Parathyroid adenoma (tissue), 2 donors: ENCODE data around the gene DNMBP.
"Not testable (repeated sequence)": the region's sequence is repeated elsewhere in the genome, so short reads cannot be mapped to it uniquely, and the experiment has no call there.

Source experiments
- H2AFZ ChIP-seq: fragments of 300-600 bp; sonication (generic); one replicate; pipeline ENCODE4 v1.7.0; 2017; ENCODE audit warnings: antibody characterized with exemption, mild to moderate bottlenecking
- H3K27ac ChIP-seq: fragments of 300-600 bp; sonication (generic); one replicate; pipeline ENCODE4 v1.7.0; 2017
- H3K27me3 ChIP-seq: fragments of 300-600 bp; sonication (generic); one replicate; pipeline ENCODE4 v1.7.0; 2017; ENCODE audit warnings: low read length; ENCODE audit not compliant: control insufficient read depth, insufficient read depth
- H3K36me3 ChIP-seq: fragments of 300-600 bp; sonication (generic); one replicate; pipeline ENCODE4 v1.7.0; 2017; ENCODE audit warnings: low read length; ENCODE audit not compliant: control insufficient read depth, insufficient read depth
- H3K4me1 ChIP-seq: fragments of 300-600 bp; sonication (generic); one replicate; pipeline ENCODE4 v1.7.0; 2017; ENCODE audit warnings: control low read depth
- H3K4me2 ChIP-seq: fragments of 300-600 bp; sonication (generic); one replicate; pipeline ENCODE4 v1.7.0; 2017; ENCODE audit warnings: low read length
- H3K4me3 ChIP-seq: fragments of 300-600 bp; sonication (generic); one replicate; pipeline ENCODE4 v1.7.0; 2017; ENCODE audit warnings: low read depth, low read length
- H3K79me2 ChIP-seq: fragments of 300-600 bp; sonication (generic); one replicate; pipeline ENCODE4 v1.7.0; 2017; ENCODE audit warnings: control low read depth
- H3K9ac ChIP-seq: fragments of 300-600 bp; sonication (generic); one replicate; pipeline ENCODE4 v1.7.0; 2017; ENCODE audit warnings: mild to moderate bottlenecking
- H3K9me3 ChIP-seq: fragments of 300-600 bp; sonication (generic); one replicate; pipeline ENCODE4 v1.7.0; 2017; ENCODE audit warnings: low read length; ENCODE audit not compliant: control insufficient read depth
- CTCF ChIP-seq: fragments of 300-600 bp; sonication (generic); IDR thresholded peaks from one replicate; pipeline ENCODE4 v1.7.0; 2017; ENCODE audit warnings: antibody characterized with exemption, mild to moderate bottlenecking
- donor health status: primary hyperparathyroidism.

The DNMBP gene

GRCh38 chr10:99912041-99912440 lies 97.7 kb downstream of the DNMBP start:
- no peak for TF ChIP-seq CTCF

DNA sequence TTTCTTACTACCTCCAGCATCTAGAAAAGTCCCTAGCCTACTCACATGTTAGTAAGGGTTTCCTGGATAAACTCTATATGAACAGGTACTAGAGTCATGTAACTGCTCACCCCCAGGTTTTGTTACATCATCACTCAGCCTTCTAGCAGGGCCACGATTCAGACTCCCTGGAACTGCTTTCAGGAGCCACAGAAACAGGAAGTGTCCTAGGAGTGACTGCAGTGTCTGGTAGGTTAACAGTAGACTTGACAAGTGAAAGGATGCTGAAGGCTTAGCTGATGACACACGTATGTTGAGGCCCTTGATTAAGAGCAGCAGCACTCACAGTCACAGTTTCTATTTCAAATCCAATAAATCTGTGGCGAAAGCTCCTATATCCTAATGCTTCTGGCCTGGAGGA lies 101.2 kb downstream of the DNMBP start:
- H3K9ac ChIP-seq, result no peak overlapping the region
- TF ChIP-seq CTCF, result no peak
- H3K79me2 ChIP-seq, result peaks cover 67% of the 10 kb centered on the region
- no peak overlapping the region for H3K4me2 ChIP-seq
- peaks cover 36% of the 10 kb centered on the region for H3K4me1 ChIP-seq
- H3K27ac ChIP-seq, result peak overlapping the region; percentile 7
- H3K9me3 ChIP-seq, result no peaks in the 10 kb centered on the region
- no peaks in the 10 kb centered on the region for H3K36me3 ChIP-seq
- H2AFZ ChIP-seq, result no peak overlapping the region
- H3K4me3 ChIP-seq, result no peak overlapping the region
- no peaks in the 10 kb centered on the region for H3K27me3 ChIP-seq

More at GRCh38 chr10:99912041-99912440, 97.7 kb downstream of the DNMBP start:
- Histone ChIP-seq H2AFZ (no peak overlapping the region), H3K27ac (peak overlapping the region; percentile 29), H3K9me3 (no peaks in the 10 kb centered on the region), H3K4me2 (no peak overlapping the region), H3K27me3 (no peaks in the 10 kb centered on the region), H3K4me3 (no peak overlapping the region), H3K9ac (no peak overlapping the region), H3K79me2 (peaks cover 85% of the 10 kb centered on the region), H3K36me3 (no peaks in the 10 kb centered on the region), H3K4me1 (peaks cover 40% of the 10 kb centered on the region)

DNA sequence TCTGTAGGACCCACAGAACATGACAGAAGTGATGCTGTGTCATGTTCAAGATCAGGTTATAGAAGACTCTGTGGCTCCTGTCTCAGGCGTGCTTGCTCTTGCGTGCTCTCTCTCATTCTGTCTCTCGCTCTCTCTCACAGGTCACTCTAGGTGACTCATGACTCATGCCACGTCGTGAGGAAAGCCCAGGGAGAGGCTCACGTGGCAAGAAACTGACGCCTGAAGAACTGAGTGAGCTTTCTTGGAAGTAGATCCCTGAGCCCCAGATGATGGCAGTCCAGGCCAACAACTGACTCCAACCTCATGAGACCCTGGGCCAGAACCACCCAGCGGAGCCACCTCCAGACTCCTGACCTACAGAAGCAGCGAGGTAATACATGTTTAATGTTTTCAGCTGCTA lies 103.3 kb downstream of the DNMBP start:
- no peak overlapping the region for H3K4me3 ChIP-seq
- no peaks in the 10 kb centered on the region for H3K9me3 ChIP-seq
- no peak overlapping the region for H3K4me2 ChIP-seq
- TF ChIP-seq CTCF, result no peak
- H3K9ac ChIP-seq, result no peak overlapping the region
- no peak overlapping the region for H2AFZ ChIP-seq
- H3K36me3 ChIP-seq, result no peaks in the 10 kb centered on the region
- peaks cover 49% of the 10 kb centered on the region for H3K79me2 ChIP-seq
- H3K4me1 ChIP-seq, result peaks cover 24% of the 10 kb centered on the region
- peak overlapping the region; percentile 15 for H3K27ac ChIP-seq
- no peaks in the 10 kb centered on the region for H3K27me3 ChIP-seq

GRCh38 chr10:99905971-99906370 lies 103.8 kb downstream of the DNMBP start:
- Histone ChIP-seq H3K9me3 (no peaks in the 10 kb centered on the region), H3K27ac (peak overlapping the region; percentile 15), H3K79me2 (peaks cover 44% of the 10 kb centered on the region), H3K27me3 (no peaks in the 10 kb centered on the region), H3K9ac (no peak overlapping the region), H2AFZ (no peak overlapping the region), H3K4me3 (no peak overlapping the region), H3K4me1 (peaks cover 24% of the 10 kb centered on the region), H3K4me2 (no peak overlapping the region), H3K36me3 (no peaks in the 10 kb centered on the region)
- TF ChIP-seq CTCF, result no peak

DNA sequence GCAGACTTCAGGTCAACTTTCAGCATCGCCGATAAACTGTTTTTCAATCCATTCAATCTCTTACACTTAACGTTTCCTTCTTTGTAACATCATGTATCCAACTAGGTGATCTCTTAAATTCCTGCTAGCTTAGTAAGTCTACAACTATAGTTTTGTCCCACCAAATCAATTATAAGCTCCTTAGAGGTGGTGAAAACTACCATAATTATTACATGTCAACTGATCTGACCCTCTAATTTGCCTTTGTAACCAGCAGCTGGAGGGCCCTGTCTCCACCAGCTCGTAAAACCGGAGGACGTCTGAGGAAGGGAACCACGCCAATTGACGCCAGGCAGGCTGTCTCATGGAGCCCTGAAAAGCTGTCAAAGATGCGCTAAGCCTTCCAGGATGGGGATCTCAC lies 113.9 kb downstream of the DNMBP start:
- no peak overlapping the region for H2AFZ ChIP-seq
- H3K36me3 ChIP-seq, result peaks cover 4% of the 10 kb centered on the region
- no peaks in the 10 kb centered on the region for H3K27me3 ChIP-seq
- H3K4me2 ChIP-seq, result no peak overlapping the region
- no peak overlapping the region for H3K4me3 ChIP-seq
- H3K79me2 ChIP-seq, result peaks cover 18% of the 10 kb centered on the region
- no peak overlapping the region for H3K27ac ChIP-seq
- H3K9ac ChIP-seq, result no peak overlapping the region
- peaks cover 6% of the 10 kb centered on the region for H3K4me1 ChIP-seq
- H3K9me3 ChIP-seq, result no peaks in the 10 kb centered on the region
- TF ChIP-seq CTCF, result no peak

GRCh38 chr10:99895066-99895465 lies 114.7 kb downstream of the DNMBP start:
- not testable (repeated sequence) for H3K36me3 ChIP-seq, H3K4me3 ChIP-seq

More at GRCh38 chr10:99895066-99895465, 114.7 kb downstream of the DNMBP start:
- H3K27ac ChIP-seq, H3K27me3 ChIP-seq, H3K4me2 ChIP-seq, H3K9ac ChIP-seq, H3K4me1 ChIP-seq, H2AFZ ChIP-seq, H3K9me3 ChIP-seq: not testable (repeated sequence)
- peaks cover 18% of the 10 kb centered on the region for H3K79me2 ChIP-seq
